K562 treated with DMSO at 1 percent for 4 hours (cell line): Measurements from ENCODE around the gene C3orf18. TPM values are rescaled to one million over a fixed set of nuclear protein-coding genes. Genes with fewer than 3 reads are reported as not detected.

Source experiments
- total RNA-seq: library from RNA; unstranded; fragments of 300-600 nt; gene quantifications from 2 replicates; pipeline ENCODE4 v1.2.3, GENCODE V29; 2022; ENCODE audit not compliant: insufficient read depth

Gene C3orf18
- 2.2 and 7.2 TPM in 2 replicates for total RNA-seq

GRCh38 chr3:50567386-50568167 lies at the start of gene C3orf18:
C3orf18 (minus strand) TSS chr3:50567747; CDS start chr3:50565699, 2,048 bp downstream.

GRCh38 chr3:50611464-50612233 lies 44.1 kb upstream of the C3orf18 start, which contains the start of gene CISH:
CISH (minus strand) TSS chr3:50611774; CDS start chr3:50611650, 124 bp downstream.

GRCh38 chr3:50568947-50569749 lies 1.6 kb upstream of the C3orf18 start, which contains the start of gene HEMK1:
HEMK1 (plus strand) TSS chr3:50569522; CDS start chr3:50571105, 1,583 bp downstream.

Other genes with a start within 250 kb of the C3orf18 start
- gene HYAL2, start 245.0 kb downstream of the C3orf18 start, total RNA-seq: 7.4 and 12.3 TPM in 2 replicates
- 29.7 and 46.9 TPM in 2 replicates for gene TUSC2, start 239.5 kb downstream of the C3orf18 start, total RNA-seq
- 75.6 and 80.3 TPM in 2 replicates for gene RASSF1, start 226.9 kb downstream of the C3orf18 start, total RNA-seq
- 1.7 and 2.7 TPM in 2 replicates for gene ZMYND10, start 222.0 kb downstream of the C3orf18 start, total RNA-seq
- 28.9 and 35.2 TPM in 2 replicates for gene NPRL2, start 217.0 kb downstream of the C3orf18 start, total RNA-seq
- gene CYB561D2, start 216.9 kb downstream of the C3orf18 start, total RNA-seq: 9.7 and 11.7 TPM in 2 replicates
- 26.6 and 33.3 TPM in 2 replicates for gene TMEM115, start 208.2 kb downstream of the C3orf18 start, total RNA-seq
- 0.35 TPM in 1 of 2 replicates, not detected in the other for gene CACNA2D2, start 64.1 kb downstream of the C3orf18 start, total RNA-seq
- gene HEMK1, start 1.8 kb upstream of the C3orf18 start, total RNA-seq: 8.9 and 10.4 TPM in 2 replicates
- 81.2 and 84.1 TPM in 2 replicates for gene CISH, start 44.0 kb upstream of the C3orf18 start, total RNA-seq
- gene MAPKAPK3, start 49.4 kb upstream of the C3orf18 start, total RNA-seq: 43.7 and 44.8 TPM in 2 replicates
- gene DOCK3, start 107.2 kb upstream of the C3orf18 start, total RNA-seq: 0.06 TPM in 1 of 2 replicates, not detected in the other